Lower leg skin (tissue), 3 donors: ENCODE results near the gene DLGAP3.

Experiments
- POLR2A ChIP-seq, 2 donors: fragments of 450-650 bp; IDR thresholded peaks; one replicate each; pipeline ENCODE4 v1.6.1; 2016 to 2017; ENCODE audit warnings: antibody characterized with exemption in 2 of 2, mild to moderate bottlenecking in 1 of 2, moderate library complexity in 1 of 2
- TF ChIP-seq, protein P1 (sequence below), 3 donors: fragments of 450-650 bp; IDR thresholded peaks; one replicate each; pipeline ENCODE4 v1.5.1; 2016; ENCODE audit warnings: antibody characterized with exemption in 3 of 3, mild to moderate bottlenecking in 3 of 3, moderate library complexity in 2 of 3

DNA sequence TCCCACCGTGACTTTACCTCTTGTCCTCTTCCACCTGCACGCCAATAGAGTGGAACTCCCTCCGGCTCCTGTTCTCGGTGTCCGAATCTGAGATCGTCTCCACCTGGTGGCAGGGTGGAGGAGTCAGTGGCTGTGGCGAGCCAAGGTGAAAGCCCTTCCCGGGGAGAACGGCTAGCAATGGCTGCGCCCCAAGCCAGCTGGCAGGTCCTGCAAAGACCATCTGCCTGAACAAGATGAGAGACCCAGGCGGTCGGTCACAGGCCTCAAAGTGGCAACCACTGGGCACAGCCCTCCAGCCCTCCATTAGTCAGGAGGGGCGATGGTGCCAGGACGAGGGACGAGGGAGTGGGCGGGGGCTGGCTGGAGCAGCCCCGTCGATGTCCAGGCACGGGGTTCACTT lies 44.5 kb downstream of the DLGAP3 start:
- no peak for TF ChIP-seq POLR2A (IDR thresholded peaks at IDR 0.05)
- TF ChIP-seq, protein P1, sequence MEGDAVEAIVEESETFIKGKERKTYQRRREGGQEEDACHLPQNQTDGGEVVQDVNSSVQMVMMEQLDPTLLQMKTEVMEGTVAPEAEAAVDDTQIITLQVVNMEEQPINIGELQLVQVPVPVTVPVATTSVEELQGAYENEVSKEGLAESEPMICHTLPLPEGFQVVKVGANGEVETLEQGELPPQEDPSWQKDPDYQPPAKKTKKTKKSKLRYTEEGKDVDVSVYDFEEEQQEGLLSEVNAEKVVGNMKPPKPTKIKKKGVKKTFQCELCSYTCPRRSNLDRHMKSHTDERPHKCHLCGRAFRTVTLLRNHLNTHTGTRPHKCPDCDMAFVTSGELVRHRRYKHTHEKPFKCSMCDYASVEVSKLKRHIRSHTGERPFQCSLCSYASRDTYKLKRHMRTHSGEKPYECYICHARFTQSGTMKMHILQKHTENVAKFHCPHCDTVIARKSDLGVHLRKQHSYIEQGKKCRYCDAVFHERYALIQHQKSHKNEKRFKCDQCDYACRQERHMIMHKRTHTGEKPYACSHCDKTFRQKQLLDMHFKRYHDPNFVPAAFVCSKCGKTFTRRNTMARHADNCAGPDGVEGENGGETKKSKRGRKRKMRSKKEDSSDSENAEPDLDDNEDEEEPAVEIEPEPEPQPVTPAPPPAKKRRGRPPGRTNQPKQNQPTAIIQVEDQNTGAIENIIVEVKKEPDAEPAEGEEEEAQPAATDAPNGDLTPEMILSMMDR (IDR thresholded peaks at IDR 0.05) = no peak
